DMS 273 treated with DMSO at 0.1 percent for 48 hours (cell line): ENCODE data around the gene DCP1A.
"Not testable (repeated sequence)": the region's sequence is repeated elsewhere in the genome, so short reads cannot be mapped to it uniquely, and the experiment has no call there.

ENCODE experiments used
- DNase-seq: peaks from one replicate; lab custom pipeline; 2025; lab: John Stamatoyannopoulos, UW

Gene DCP1A

DNA sequence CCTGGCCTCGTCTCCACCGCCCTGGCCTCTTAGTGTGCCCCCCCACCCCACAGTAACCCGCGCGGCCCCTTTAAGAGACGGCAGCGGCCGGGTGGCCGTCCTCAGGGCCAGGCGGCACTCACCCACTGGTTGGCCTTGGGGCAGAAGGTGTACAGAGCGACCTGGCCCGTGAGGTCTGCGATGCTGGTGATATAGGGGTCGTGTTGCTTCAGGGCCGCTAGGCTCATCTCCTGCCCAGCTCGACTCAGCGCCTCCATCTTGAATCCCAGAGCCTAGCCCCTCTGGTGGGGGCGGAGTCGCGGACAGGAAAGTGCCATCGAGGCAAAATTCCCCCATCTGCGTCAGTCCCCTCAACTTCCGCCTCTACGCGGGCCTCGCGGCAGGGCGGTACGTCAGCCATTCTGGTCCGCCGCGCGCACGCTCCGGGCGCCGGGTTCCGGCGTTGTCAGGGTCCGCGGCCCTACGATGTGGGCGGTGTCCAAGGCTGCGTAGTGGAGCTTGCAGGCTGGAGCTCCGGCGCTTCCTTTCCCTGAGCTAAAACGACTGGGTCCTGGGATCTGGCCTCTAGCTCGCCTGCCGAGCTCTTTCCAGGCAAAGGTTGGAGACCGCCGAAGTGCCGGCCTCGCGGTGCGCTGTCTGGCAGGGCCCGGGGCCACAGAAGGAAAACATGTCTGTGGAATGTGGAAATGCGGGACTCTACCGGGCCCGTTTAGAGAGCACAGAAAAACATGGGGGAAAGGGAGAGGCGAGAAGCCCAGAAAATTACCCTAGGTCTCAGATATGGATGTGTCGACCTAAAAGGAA lies at the start of gene DCP1A:
DCP1A (minus strand) TSS at position 283 of the 804 bp plus-strand sequence; CDS start at position 257, 26 bp downstream.
- peak; percentile 69 for DNase-seq

DNA sequence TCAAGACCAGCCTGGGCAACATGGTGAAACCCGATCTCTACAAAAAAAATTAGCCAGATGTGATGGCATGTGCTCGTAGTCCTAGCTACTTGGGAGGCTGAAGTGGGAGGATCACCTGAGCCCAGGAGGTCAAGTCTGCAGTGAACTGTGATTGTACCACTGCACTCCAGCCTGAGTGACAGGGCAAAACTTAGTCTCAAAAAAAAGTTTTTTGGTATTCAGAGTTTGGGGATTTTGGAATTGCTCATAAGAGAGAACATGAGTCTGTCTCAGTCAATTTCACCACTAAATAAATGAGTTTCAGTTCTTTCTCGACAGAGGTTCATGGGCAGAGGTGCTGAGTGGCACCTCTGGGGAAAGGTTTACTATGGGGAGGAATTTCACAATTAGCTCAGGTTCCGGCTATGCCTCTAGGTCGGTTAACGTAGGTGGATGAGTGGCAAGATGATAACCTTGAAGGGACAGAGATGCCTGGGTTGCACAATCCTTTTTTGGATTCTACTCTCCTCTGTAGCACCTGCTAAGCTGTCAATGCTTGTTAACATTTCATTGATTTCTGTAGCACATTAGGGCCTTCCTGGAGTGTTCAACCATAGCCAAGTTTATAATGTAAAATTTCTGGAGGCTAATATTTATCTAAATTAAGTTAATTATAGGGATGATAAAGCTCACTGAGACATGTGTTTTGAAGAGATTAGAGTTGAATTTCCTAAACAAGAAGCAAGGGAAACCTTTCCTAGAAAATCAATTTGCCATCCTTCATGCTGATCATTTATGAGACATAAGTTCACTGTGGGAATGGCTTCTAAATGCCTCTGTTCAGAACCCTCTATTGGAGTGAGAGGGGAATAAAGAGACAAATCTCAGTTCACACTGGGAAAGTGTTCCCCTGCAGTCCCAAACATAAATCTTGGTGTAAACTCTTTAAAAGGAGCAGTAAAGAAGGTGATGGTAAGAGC lies 37.4 kb upstream of the DCP1A start:
- no peak for DNase-seq

DNA sequence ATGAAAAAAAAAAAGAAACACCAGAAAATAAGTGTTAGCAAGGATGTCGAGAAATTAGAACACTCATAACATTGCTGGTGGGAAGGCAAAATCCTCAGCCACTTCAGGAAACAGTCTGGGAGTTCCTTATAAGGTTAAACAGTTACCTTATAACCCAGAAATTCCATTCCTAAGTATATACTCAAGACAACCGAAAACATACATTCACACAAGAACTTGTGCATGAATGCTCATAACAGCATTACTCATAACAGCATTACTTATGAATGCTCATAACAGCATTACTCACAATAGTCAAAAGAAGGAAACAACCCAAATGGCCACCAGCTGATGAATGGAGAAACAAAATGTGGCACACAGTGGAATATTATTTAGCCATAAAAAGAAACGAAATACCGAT lies 34.8 kb upstream of the DCP1A start:
- no peak for DNase-seq

DNA sequence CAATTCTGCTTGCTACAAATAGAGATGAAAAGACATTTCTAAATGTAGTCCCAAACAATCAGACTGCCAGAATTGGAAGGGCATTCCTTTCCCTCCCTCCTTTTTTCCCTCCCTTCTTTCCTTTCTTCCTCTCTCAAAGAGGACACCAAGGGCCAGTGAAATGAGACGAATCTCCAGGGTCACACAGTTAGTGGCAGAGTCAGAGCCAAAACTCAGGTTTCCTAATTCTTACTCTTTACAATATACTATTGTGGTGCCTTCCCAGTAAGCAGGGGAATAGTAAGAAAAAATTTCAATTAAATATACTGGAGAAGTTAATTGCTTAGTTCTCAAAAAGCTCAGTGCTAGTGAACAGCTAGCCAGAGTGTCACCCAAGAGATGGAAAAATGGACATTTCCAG lies 33.0 kb upstream of the DCP1A start:
- DNase-seq, result no peak

DNA sequence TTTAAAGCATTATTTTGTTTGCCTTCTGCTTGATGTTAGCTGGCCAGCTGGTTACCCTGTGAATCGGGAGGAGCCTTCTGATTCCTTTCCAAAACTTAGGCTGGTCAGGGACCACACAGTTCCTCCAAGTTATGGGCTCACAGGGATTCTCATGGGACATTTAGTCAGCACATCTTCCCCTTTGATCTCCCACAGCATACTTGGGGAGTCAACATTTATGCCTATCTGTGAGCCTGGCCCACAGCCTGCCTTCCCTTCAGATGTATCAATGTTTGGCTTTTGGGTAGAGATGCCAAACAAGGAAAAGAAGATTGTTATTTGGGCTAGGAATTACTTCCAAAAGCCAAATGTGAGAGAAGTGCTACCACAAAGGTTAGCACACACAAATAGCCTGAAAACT lies 32.6 kb upstream of the DCP1A start:
- DNase-seq, result no peak

DNA sequence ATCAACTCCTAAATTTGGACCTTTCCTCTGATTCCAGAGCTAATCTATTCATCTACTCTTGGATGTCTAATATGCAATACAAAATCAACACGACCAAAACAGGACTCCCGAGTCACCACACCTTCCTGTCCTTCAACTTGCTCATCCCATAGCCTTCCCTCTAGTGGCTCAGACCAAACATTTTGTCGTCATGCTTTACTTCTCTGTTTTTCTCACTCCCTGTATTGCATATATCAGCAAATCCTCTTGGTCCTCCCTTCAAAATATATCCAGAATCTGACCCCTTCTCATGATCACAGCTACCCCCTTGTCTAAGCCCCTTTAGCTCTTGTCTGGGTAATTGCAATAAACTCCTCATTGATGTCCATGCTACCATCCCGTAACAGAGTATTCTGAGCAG lies 30.5 kb upstream of the DCP1A start:
- DNase-seq, result no peak

DNA sequence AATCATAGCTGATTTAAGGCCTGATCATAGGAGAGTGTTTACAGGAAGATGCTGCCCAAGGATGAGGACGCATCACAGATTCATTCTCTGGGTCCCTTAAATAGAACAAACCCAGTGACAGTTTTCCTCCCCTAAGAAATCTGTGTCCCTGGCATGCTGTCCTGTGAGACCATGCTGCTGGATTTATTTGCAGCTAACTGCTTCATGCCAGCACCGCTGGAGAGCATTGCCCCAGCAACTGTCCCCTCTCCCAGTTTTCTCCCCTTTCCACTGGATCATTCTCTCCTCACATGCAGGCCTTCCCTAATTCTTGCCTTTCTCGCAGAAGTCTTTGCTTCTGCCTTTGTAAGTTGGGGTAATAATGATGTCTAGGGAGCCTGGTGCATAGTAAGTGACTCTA lies 29.3 kb upstream of the DCP1A start:
- no peak for DNase-seq

DNA sequence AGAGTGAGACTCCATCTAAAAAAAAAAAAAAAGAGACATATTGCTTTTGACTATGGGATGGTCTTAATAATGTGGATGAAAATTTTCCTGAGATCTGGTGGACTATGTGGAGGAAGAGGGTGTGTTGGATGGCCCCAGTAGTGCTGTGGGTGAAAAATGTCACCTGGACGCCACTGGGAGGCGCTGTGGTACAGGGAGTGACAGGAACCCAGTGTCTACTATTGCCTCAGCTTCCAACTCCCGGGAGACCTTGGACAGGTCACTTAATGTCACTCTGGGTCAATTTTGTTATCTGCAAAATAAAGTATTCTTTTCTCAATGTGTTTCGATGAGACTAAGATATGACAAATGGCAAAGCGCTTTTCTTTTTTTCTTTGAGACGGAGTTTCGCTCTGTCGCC lies 27.7 kb upstream of the DCP1A start:
- peak; percentile 2 for DNase-seq

DNA sequence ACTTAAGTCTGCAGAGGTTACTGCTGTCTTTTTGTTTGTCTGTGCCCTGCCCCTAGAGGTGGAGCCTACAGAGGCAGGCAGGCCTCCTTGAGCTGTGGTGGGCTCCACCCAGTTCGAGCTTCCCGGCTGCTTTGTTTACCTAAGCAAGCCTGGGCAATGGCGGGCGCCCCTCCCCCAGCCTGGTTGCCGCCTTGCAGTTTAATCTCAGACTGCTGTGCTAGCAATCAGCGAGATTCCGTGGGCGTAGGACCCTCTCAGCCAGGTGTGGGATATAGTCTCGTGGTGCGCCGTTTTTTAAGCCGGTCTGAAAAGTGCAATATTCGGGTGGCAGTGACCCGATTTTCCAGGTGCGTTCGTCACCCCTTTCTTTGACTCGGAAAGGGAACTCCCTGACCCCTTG lies 23.4 kb upstream of the DCP1A start:
- not testable (repeated sequence) for DNase-seq

DNA sequence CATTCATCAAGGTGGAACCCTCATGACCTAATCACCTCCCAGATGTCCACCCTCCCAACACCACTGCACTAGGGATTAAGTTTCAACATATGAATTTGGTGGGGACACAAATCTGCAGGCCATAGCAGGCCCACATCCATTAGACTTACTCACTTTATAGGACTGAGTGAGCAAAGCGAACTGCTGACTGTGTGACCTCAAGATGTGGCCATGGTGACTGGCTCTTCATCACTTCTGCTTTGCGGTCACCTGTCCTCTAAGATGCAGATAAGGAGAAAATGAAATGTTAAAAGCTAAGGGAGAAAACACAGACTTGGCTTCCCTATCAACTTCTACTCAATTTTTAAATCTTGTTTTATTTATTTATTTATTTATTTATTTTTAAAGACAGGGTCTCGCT lies 14.5 kb upstream of the DCP1A start:
- DNase-seq, result no peak

DNA sequence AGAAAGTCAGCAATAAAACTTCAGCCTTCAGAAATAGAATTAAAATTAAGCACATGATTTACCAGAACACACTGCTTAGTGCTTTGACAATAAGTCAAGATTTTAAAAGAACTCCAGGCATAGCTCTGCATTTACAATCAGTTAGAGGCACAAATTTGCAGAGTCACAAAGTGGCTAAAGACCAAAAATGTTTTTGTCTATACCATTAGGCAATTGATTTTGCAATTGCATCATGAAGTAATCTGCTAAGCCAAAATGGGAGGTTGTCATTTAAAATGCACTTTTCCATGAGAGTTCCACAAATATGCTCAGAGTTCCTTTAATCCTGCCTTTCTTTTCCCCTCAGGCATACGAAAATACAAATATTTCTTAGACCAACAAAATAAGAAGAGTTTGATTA lies 10.1 kb upstream of the DCP1A start:
- DNase-seq, result no peak

DNA sequence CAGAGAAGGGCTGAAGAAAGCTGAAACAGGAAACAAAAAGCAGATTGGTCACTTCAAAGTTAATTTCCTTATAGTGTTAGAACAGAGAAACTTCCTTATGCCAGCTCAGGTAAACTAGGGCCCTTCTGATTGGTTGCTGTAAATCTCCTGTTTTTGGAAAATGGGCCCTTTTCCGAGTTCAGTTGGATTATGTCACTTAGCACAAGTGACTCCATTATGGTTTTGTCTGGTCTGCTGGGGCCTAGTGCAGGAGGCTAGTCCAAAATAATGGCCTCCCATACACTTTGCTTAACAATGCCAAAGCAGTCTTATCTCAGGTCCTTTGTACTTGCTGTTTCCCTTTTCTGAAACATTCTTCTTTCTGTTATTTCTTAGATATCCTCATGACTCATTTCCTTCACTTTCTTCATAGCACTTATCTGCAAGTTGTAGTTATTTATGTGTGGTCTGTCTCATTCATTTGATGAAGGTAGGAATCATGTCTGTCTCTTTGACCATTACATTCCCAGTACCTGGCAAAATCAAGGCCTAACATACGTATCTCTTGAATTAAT lies 7.7 kb upstream of the DCP1A start:
- no peak for DNase-seq

DNA sequence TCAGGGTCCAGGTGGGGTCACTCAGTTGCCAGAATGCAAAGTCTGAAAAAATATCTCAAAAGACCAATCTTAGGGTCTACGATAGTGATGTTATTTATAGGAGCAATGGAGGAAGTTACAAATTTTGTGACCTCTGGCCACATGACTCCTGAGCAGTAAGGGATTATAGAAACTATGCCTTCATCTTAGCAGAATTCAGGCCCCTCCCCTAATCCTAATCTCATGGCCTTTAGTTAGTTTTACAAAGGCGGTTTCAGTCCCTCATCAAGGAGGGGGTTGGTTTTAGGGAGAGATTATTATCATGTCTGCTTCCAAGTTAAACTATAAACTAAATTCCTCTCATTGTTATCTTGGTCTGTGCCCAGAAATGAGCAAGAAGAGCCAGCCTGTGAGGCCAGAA lies 5.9 kb upstream of the DCP1A start:
- no peak for DNase-seq

DNA sequence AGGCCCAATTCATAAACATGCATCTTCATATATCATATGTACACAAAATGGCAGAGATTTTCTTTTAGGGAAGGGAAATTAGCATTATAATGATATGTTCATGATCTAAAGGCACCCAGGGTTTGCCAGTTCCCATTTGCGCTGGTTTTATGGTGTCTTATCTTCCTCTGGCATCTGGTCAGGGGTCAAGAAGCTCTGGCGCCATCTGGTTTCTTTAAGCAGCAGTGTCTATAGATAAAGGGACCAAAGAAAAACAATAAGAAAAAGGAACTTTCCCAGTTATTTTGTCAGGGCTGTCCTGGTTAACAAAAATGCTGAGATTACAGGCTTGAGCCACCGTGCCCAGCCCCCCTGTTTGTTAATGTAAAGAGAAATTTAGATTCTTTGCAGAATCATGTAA lies 3.3 kb upstream of the DCP1A start:
- DNase-seq, result peak; percentile 23

DNA sequence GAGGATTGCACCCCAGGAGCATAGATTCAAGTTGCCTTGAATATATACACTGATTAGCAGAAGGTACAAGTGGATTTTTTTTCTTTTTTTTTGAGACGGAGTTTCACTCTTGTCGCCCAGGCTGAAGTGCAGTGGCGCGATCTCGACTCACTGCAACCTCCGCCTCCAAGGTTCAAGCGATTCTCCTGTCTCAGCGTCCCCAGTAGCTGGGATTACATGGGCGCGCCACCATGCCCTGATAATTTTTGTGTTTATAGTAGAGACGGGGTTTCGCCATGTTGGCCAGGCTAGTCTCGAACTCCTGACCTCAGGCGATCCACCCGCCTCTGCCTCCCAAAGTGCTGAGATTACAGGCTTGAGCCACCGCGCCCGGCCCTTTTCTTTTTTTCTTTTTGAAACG lies 775 bp upstream of the DCP1A start:
- DNase-seq, result not testable (repeated sequence)

DNA sequence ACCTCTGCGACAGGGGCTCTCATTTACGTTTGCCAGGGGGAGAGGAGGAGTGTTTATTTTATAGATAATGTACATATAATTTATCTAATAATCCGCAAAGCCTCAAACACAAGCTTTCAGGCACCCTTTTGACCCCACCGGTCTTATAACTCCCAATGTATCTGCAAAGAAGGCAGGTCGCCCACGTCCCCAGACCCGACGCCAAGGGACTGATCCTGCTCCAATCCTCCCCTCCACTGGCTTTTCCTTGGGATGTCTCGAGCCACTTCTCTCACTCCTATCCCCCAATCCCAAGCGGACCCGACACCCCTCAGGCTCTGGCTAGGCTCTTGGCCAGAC lies 452 bp downstream of the DCP1A start:
- no peak for DNase-seq

DNA sequence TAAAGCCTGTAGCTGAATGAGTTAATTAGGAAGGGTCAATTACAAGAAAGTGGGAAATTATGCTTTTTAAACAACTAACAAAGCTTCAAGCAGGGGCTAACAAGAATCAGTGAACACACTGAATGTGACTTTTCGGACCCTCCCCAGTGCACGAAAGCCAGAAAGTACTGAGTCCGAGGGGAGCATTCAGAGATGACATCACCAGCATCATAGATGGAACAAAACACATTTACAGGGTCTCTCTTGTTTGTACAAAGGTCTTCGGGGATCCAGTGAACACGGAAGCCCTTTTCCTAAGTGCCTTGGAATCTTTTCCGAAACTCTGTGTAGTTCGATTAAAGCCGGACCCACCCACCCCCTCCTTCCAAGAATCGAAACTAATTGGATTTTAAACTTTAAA lies 829 bp downstream of the DCP1A start:
- DNase-seq, result no peak

DNA sequence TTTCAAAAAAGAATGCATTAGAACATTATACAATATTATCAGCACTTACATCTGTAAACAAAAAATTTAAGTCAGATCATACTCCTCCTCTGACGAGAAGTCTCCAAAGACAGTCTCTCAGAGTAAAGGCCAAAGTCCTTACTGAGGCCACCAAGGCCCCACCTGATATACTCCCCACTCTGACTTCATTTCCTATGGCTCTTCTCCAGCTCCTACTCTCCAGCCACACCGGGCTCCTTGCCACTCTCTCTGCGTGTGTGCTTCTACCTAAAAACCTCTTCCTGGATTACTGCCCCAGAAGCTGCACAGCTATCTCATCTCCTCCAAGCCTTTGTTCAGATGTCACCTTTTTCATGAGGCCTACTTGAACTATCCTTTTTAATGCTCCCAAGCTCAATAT lies 5.0 kb downstream of the DCP1A start:
- DNase-seq, result no peak

DNA sequence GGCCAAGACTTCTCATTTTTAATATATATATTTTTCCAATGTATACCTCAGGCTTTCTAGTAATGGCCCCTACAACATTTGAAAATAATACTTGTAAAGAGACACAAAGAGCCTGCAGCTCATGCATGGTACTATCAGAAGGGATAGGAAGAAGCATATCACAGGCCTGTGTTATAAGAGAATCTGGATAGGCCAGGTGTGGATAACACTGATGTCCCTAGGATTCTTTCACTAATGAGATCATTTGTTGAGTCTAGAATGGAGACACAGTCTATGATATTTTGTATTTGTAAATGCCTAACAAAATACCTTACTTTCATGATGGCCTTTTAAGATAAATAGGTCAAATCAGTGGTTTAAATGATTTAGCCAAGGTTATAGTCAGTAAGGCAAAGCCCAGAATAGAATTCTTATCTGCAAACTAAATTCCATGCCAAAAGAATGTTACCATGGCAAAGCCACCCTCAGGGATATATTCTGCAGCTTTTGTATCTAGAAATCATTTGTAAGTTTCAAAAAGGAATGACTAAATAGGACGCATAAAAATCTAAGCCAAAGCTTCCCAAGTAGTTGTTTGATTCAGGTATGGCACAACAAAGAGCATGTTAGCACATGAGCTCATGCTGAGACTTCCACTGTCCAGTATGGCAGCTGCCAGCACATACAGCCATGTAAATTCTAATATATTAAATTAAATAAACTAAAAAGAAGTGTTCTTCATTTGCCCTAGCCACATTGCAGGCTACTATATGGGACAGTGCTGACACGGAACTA lies 10.0 kb downstream of the DCP1A start:
- DNase-seq, result no peak

DNA sequence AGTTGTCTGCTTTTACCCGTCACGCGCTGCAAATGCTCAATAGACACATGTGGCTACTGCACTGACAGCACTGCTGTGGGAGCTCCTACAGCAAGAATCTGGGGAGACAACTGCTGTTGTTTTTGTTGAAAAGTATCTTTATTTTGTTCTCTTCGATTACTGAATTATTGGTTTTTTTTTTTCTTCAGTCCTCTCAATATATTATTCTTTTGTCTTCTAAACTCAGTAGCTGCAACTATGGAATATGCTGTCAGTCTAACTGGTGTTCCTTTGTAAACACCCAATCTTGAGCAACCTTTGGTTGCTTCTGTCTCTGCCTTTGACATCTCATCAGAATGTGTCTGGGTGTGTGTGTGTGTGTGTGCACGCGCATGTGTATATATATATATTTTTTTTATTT lies 12.6 kb downstream of the DCP1A start:
- DNase-seq, result no peak

DNA sequence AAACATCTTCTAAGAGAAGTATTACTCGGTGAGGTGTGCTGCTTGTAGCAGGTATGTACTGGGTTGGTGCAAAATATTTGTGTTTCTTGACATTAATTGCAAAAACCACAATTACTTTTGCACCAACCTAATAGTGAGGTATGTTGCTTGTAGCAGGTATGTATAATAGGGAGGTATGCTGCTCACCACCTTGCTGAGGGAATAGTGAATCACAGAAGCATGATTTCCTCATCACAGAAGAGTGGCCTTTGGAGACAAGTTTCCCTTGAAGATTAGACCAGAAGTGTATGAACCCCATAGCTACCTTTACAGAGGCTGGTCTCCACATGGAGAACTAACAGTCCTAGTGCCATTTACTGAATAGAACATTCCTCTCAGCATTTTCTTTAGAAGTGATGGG lies 15.5 kb downstream of the DCP1A start:
- DNase-seq, result no peak

DNA sequence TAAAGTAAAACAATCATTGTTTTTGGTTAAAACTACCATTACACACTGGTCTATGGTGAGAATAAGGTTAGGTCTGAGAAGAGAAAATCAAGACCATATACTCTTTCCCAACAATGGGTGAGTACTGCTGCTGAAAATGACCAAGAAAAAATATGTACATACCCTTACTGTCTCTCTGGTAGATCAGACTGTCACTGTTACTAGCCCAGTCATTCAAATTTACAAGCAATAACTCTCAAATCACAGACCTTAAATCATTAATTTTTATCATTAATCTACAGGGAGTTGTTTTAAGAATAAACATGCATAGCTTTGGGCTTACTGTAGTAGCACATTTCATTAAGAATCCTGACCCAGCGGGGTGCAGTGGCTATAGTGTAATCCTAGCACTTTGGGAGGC lies 17.4 kb downstream of the DCP1A start:
- DNase-seq, result no peak
